HCT116 (cell line): Measurements from ENCODE around the gene SLC9A9. TPM values are rescaled to one million over a fixed set of nuclear protein-coding genes. Genes with fewer than 3 reads are reported as not detected.

Source experiments
- ATAC-seq: fragments of 200-7000 bp; cut with Tn5 transposase; 2 replicates; pipeline ENCODE4 v1.9.1; 2020; ENCODE audit warnings: mild to moderate bottlenecking, moderate library complexity
- BruUV-seq: library from RNA; stranded (reverse); fragments of 400-500 nt; replicated peaks from 2 replicates; lab custom pipeline; 2021; lab: Mats Ljungman, UMichigan
- CTCF ChIA-PET: fragments of 300-600 bp; sonication (Branson Sonifier 250); formaldehyde crosslinking; loops from one replicate; lab custom pipeline; 2021; ENCODE audit warnings: antibody characterized with exemption; lab: Charles Lee
- POLR2A ChIA-PET: fragments of 300-600, 350-600 bp; sonication (Branson Sonifier 250); formaldehyde crosslinking; loops from one replicate; lab custom pipeline; 2021; ENCODE audit warnings: antibody characterized with exemption; lab: Charles Lee
- RAD21 ChIA-PET, 2 experiments: fragments of 300-600 bp; sonication (Branson Sonifier 250); formaldehyde crosslinking; loops; one replicate each; lab custom pipeline; 2023; ENCODE audit warnings: low total read pairs in 2 of 2; ENCODE audit not compliant: uncharacterized antibody in 2 of 2, unreplicated experiment in 2 of 2, low non-redundant PET in 1 of 2; lab: Charles Lee
- DNase-seq: peaks from one replicate; pipeline ENCODE4 v3.0.0-alpha.2; 2010; ENCODE audit warnings: low read depth, low spot score
- H2AFZ ChIP-seq: fragments of 200-600 bp; shearing (Covaris generic), sonication (generic); 2 replicates; pipeline ENCODE4 v1.6.1; 2017; ENCODE audit warnings: low read depth, mixed run types, mixed read lengths, antibody characterized with exemption, low read length; ENCODE audit not compliant: poor library complexity, severe bottlenecking
- H3K27ac ChIP-seq: 2 replicates; pipeline ENCODE4 v1.5.1; 2012; ENCODE audit warnings: low read depth, low read length
- H3K27me3 ChIP-seq: fragments of 200-600 bp; sonication (generic); 2 replicates; pipeline ENCODE4 v1.6.1; 2016; ENCODE audit warnings: mixed run types, low read length, mixed read lengths; ENCODE audit not compliant: insufficient read depth
- H3K36me3 ChIP-seq, 2 experiments: fragments of 200-500 bp in 1 of 2; fragments of 200-600 bp in 1 of 2; sonication (Bioruptor generic) in 1 of 2; sonication (generic) in 1 of 2; 2 replicates each; pipeline versions ENCODE4 v1.5.1 to v1.6.1; 2014 to 2016; ENCODE audit warnings: low read length in 2 of 2, inconsistent platforms in 1 of 2, mixed read lengths in 1 of 2, mixed run types in 1 of 2; ENCODE audit not compliant: insufficient read depth in 2 of 2, control insufficient read depth in 1 of 2
- H3K4me1 ChIP-seq, 2 experiments: fragments of 200-600 bp in 1 of 2; sonication (generic) in 1 of 2; 2 replicates each; pipeline versions ENCODE4 v1.5.1 to v1.6.1; 2012 to 2017; ENCODE audit warnings: low read length in 2 of 2, inconsistent platforms in 1 of 2, mild to moderate bottlenecking in 1 of 2, mixed read lengths in 1 of 2, mixed run types in 1 of 2, moderate library complexity in 1 of 2; ENCODE audit not compliant: insufficient read depth in 2 of 2, control insufficient read depth in 1 of 2
- H3K4me2 ChIP-seq: fragments of 200-600 bp; sonication (generic); 2 replicates; pipeline ENCODE4 v1.6.1; 2017; ENCODE audit warnings: mixed run types, low read length, mixed read lengths
- H3K4me3 ChIP-seq, 2 experiments: fragments of 200-600 bp in 1 of 2; sonication (generic) in 1 of 2; replicated peaks in 1 of 2; 2 replicates each; pipeline ENCODE4 v1.5.1; 2011 to 2016; ENCODE audit warnings: low read length in 2 of 2, control low read depth in 1 of 2, low read depth in 1 of 2, mild to moderate bottlenecking in 1 of 2, mixed read lengths in 1 of 2, mixed run types in 1 of 2
- H3K79me2 ChIP-seq: fragments of 200-600 bp; sonication (generic); 2 replicates; pipeline ENCODE4 v1.6.1; 2017; ENCODE audit warnings: mild to moderate bottlenecking, mixed run types, low read length, moderate library complexity, mixed read lengths; ENCODE audit not compliant: insufficient read depth
- H3K9ac ChIP-seq: fragments of 200-600 bp; sonication (generic); 2 replicates; pipeline ENCODE4 v1.6.1; 2016; ENCODE audit warnings: low read length, mixed read lengths
- H3K9me2 ChIP-seq: fragments of 200-600 bp; sonication (generic), shearing (Covaris generic); 2 replicates; pipeline ENCODE4 v1.6.1; 2017; ENCODE audit warnings: mixed run types, mild to moderate bottlenecking, moderate library complexity; ENCODE audit not compliant: insufficient read depth
- H3K9me3 ChIP-seq, 2 experiments: fragments of 200-500 bp in 1 of 2; fragments of 200-600 bp in 1 of 2; sonication (Bioruptor generic) in 1 of 2; sonication (generic) in 1 of 2; 2 replicates each; pipeline ENCODE4 v1.6.1; 2014 to 2017; ENCODE audit warnings: low read length in 2 of 2, mixed read lengths in 2 of 2, inconsistent platforms in 1 of 2, low read depth in 1 of 2, mild to moderate bottlenecking in 1 of 2, mixed run types in 1 of 2, moderate library complexity in 1 of 2; ENCODE audit not compliant: control insufficient read depth in 1 of 2, insufficient read depth in 1 of 2
- H4K20me1 ChIP-seq: fragments of 200-600 bp; sonication (generic), shearing (Covaris generic); 2 replicates; pipeline ENCODE4 v1.6.1; 2017; ENCODE audit warnings: mixed run types, mild to moderate bottlenecking, moderate library complexity; ENCODE audit not compliant: insufficient read depth
- CTCF ChIP-seq, 3 experiments: fragments of 200-600 bp in 1 of 3; sonication (generic) in 1 of 3; IDR thresholded peaks in 2 of 3; conservative IDR thresholded peaks in 1 of 3; 2 replicates each; pipeline ENCODE4 v1.5.1; 2012 to 2017; ENCODE audit warnings: low read depth in 2 of 3, low read length in 2 of 3, antibody characterized with exemption in 1 of 3, borderline replicate concordance in 1 of 3, control low read depth in 1 of 3, mild to moderate bottlenecking in 1 of 3, mixed read lengths in 1 of 3, mixed run types in 1 of 3, moderate library complexity in 1 of 3; ENCODE audit not compliant: insufficient read depth in 1 of 3
- EGR1 ChIP-seq: IDR thresholded peaks from 2 replicates; pipeline ENCODE4 v1.6.1; 2012; ENCODE audit warnings: low read depth
- EZH2 ChIP-seq: fragments of 200-600 bp; sonication (generic); IDR thresholded peaks from 2 replicates; pipeline ENCODE4 v1.6.1; 2017; ENCODE audit warnings: antibody characterized with exemption, mixed run types
- FOSL1 ChIP-seq: IDR thresholded peaks from 2 replicates; pipeline ENCODE4 v1.6.1; 2012; ENCODE audit warnings: low read depth
- JUND ChIP-seq: IDR thresholded peaks from 2 replicates; pipeline ENCODE4 v1.6.1; 2012
- POLR2A ChIP-seq: IDR thresholded peaks from 2 replicates; pipeline ENCODE4 v1.7.0; 2011; ENCODE audit warnings: borderline replicate concordance; ENCODE audit not compliant: insufficient read depth, insufficient read length; ENCODE audit errors: extremely low read depth
- POLR2AphosphoS5 ChIP-seq: IDR thresholded peaks from 2 replicates; pipeline ENCODE4 v1.6.1; 2011; ENCODE audit warnings: mild to moderate bottlenecking, low read depth, low read length, moderate library complexity
- RAD21 ChIP-seq: IDR thresholded peaks from 2 replicates; pipeline ENCODE4 v1.6.1; 2012; ENCODE audit warnings: low read depth, mild to moderate bottlenecking
- REST ChIP-seq: IDR thresholded peaks from 2 replicates; pipeline ENCODE4 v1.6.1; 2012; ENCODE audit warnings: low read depth
- SIN3A ChIP-seq: IDR thresholded peaks from 2 replicates; pipeline ENCODE4 v1.6.1; 2012; ENCODE audit warnings: low read depth
- TCF7L2 ChIP-seq: IDR thresholded peaks from 2 replicates; pipeline ENCODE4 v1.7.0; 2011; ENCODE audit warnings: borderline replicate concordance, inconsistent platforms; ENCODE audit not compliant: insufficient read depth, insufficient read length; ENCODE audit errors: extremely low read depth
- YY1 ChIP-seq: IDR thresholded peaks from 2 replicates; pipeline ENCODE4 v1.6.1; 2011; ENCODE audit warnings: low read length, low read depth, moderate library complexity, mild to moderate bottlenecking; ENCODE audit not compliant: insufficient replicate concordance; ENCODE audit errors: extremely low read depth
- ZFX ChIP-seq: fragments of 450-650 bp; IDR thresholded peaks from 2 replicates; pipeline ENCODE4 v1.6.1; 2017
- intact Hi-C: fragments of 100-400 bp; cut with micrococcal nuclease; formaldehyde crosslinking; loops from 2 replicates; pipeline ENCODE4 v1.10.0; 2022
- total RNA-seq: library from RNA; stranded (reverse); gene quantifications from one replicate; pipeline ENCODE4 v1.2.1, GENCODE V29; 2021; ENCODE audit not compliant: unreplicated experiment
- TF ChIP-seq, protein P1 (sequence below): IDR thresholded peaks from 2 replicates; pipeline ENCODE4 v1.6.1; 2011; ENCODE audit warnings: mild to moderate bottlenecking, low read length, moderate library complexity; ENCODE audit not compliant: insufficient replicate concordance; ENCODE audit errors: extremely low read depth
- TF ChIP-seq, protein P2 (sequence below): IDR thresholded peaks from 2 replicates; pipeline ENCODE4 v1.6.1; 2012

Gene SLC9A9
- total RNA-seq, 1 experiment from 2014 or later = 0.20 TPM

DNA sequence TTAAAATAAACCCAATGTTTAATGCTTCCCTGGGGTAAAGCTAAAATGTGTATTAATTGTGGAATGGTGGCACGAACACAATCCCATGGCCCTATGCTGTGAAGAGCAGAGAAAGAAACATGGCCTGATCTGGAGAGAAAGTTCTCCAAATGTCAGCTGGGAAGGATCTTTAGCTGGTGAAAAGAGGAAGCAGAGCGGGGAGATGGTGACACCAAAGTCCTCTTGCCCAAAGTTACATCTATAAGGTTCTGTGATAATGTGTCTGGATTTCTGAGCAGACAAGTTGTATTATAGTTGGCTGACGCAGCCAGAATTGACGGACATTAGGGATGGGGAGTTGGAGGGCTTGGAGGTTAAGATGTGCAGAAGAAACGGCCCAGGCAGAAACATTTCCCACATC is 532.5 kb downstream of the SLC9A9 start:
- Histone ChIP-seq H3K9ac (no peak overlapping the region), H3K4me3 (no peak overlapping the region), H3K27ac (no peak overlapping the region), H3K4me2 (no peak overlapping the region), H3K27me3 (peaks cover 7% of the 10 kb centered on the region; the same call in 1 of the 2 replicates), H4K20me1 (no peaks in the 10 kb centered on the region), H3K9me2 (no peaks in the 10 kb centered on the region), H3K4me1 (no peaks in the 10 kb centered on the region), H3K36me3 (no peaks in the 10 kb centered on the region), H2AFZ (no peak overlapping the region), H3K79me2 (no peaks in the 10 kb centered on the region), H3K9me3 (no peaks in the 10 kb centered on the region)
- no peak for TF ChIP-seq ZFX
- no peak for TF ChIP-seq YY1
- no peak for TF ChIP-seq RAD21
- no peak for TF ChIP-seq EZH2
- TF ChIP-seq REST = no peak
- no peak for TF ChIP-seq EGR1
- TF ChIP-seq, protein P1, sequence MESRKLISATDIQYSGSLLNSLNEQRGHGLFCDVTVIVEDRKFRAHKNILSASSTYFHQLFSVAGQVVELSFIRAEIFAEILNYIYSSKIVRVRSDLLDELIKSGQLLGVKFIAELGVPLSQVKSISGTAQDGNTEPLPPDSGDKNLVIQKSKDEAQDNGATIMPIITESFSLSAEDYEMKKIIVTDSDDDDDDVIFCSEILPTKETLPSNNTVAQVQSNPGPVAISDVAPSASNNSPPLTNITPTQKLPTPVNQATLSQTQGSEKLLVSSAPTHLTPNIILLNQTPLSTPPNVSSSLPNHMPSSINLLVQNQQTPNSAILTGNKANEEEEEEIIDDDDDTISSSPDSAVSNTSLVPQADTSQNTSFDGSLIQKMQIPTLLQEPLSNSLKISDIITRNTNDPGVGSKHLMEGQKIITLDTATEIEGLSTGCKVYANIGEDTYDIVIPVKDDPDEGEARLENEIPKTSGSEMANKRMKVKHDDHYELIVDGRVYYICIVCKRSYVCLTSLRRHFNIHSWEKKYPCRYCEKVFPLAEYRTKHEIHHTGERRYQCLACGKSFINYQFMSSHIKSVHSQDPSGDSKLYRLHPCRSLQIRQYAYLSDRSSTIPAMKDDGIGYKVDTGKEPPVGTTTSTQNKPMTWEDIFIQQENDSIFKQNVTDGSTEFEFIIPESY = no peak
- TF ChIP-seq SIN3A = no peak
- TF ChIP-seq POLR2A = no peak
- no peak for TF ChIP-seq FOSL1
- TF ChIP-seq POLR2AphosphoS5 = no peak
- no peak for TF ChIP-seq TCF7L2
- TF ChIP-seq, protein P2, sequence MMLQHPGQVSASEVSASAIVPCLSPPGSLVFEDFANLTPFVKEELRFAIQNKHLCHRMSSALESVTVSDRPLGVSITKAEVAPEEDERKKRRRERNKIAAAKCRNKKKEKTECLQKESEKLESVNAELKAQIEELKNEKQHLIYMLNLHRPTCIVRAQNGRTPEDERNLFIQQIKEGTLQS = no peak
- no peak for TF ChIP-seq CTCF (IDR thresholded peaks at IDR 0.05 in 2 of 3, conservative IDR thresholded peaks at IDR 0.05 in 1 of 3; ENCODE audit: borderline replicate concordance in 1 of 3, insufficient read depth in 1 of 3, low read depth in 2 of 3, low read length in 2 of 3)
- no peak for TF ChIP-seq JUND
- ChIA-PET RAD21 (no interaction called here), POLR2A (no interaction called here), CTCF (no interaction called here)
- ATAC-seq = no peak
- BruUV-seq = no TSS peak
- intact Hi-C loops = no loop called here
- DNase-seq = no peak
